Keratinocyte (primary cell): ENCODE measurements around the gene SYT8. TPM values are rescaled to one million over a fixed set of nuclear protein-coding genes. Genes with fewer than 3 reads are reported as not detected.

Source experiments
- DNase-seq: peaks from one replicate; pipeline ENCODE4 v3.0.0-alpha.2; 2011; ENCODE audit warnings: low read depth, missing footprints, low spot score
- FAIRE-seq: peaks from 2 replicates; lab custom pipeline; 2011; peaks lifted over from hg19 to GRCh38; lab: Jason Lieb, UNC
- H2AFZ ChIP-seq: 2 replicates; pipeline ENCODE4 v1.6.0; 2012; ENCODE audit warnings: low read length, control low read depth, inconsistent platforms; ENCODE audit not compliant: control insufficient read depth
- H3K27ac ChIP-seq: 2 replicates; pipeline ENCODE4 v1.5.1; 2011; ENCODE audit warnings: low read length; ENCODE audit not compliant: control insufficient read depth, insufficient read depth
- H3K27me3 ChIP-seq: 3 replicates; pipeline ENCODE4 v1.6.0; 2011; ENCODE audit warnings: low read length; ENCODE audit not compliant: control insufficient read depth, insufficient read depth; ENCODE audit errors: extremely low read depth
- H3K36me3 ChIP-seq, 2 experiments: 2 replicates in 1 of 2; 3 replicates in 1 of 2; pipeline ENCODE4 v1.5.1; 2011; ENCODE audit warnings: low read length in 2 of 2, mild to moderate bottlenecking in 1 of 2; ENCODE audit not compliant: control insufficient read depth in 2 of 2, insufficient read depth in 2 of 2; ENCODE audit errors: extremely low read depth in 1 of 2
- H3K4me1 ChIP-seq: 3 replicates; pipeline ENCODE4 v1.5.1; 2011; ENCODE audit warnings: low read length; ENCODE audit not compliant: control insufficient read depth, insufficient read depth; ENCODE audit errors: extremely low read depth
- H3K4me2 ChIP-seq: 3 replicates; pipeline ENCODE4 v1.6.0; 2011; ENCODE audit warnings: low read depth, low read length; ENCODE audit not compliant: control insufficient read depth, insufficient read depth; ENCODE audit errors: extremely low read depth
- H3K4me3 ChIP-seq, 3 experiments: fragments of 200-600 bp in 1 of 3; sonication (generic) in 1 of 3; 2 replicates in 2 of 3; 3 replicates in 1 of 3; pipeline ENCODE4 v1.5.1; 2011 to 2016; ENCODE audit warnings: low read length in 3 of 3, mild to moderate bottlenecking in 3 of 3, control low read depth in 2 of 3, inconsistent platforms in 1 of 3, low read depth in 1 of 3, mixed read lengths in 1 of 3, mixed run types in 1 of 3, moderate library complexity in 1 of 3; ENCODE audit not compliant: control insufficient read depth in 2 of 3, insufficient read depth in 2 of 3; ENCODE audit errors: extremely low read depth in 1 of 3
- H3K79me2 ChIP-seq: 2 replicates; pipeline ENCODE4 v1.6.0; 2012; ENCODE audit warnings: low read length; ENCODE audit not compliant: control insufficient read depth, insufficient read depth
- H3K9ac ChIP-seq: 3 replicates; pipeline ENCODE4 v1.6.0; 2011; ENCODE audit warnings: low read length; ENCODE audit not compliant: control insufficient read depth, insufficient read depth; ENCODE audit errors: extremely low read depth
- H3K9me1 ChIP-seq: 3 replicates; pipeline ENCODE4 v1.6.0; 2011; ENCODE audit warnings: low read length; ENCODE audit not compliant: control insufficient read depth, insufficient read depth; ENCODE audit errors: extremely low read depth
- H3K9me3 ChIP-seq: 2 replicates; pipeline ENCODE4 v1.5.1; 2012; ENCODE audit warnings: low read depth, low read length; ENCODE audit not compliant: control insufficient read depth
- H4K20me1 ChIP-seq: 3 replicates; pipeline ENCODE4 v1.6.0; 2011; ENCODE audit warnings: low read length; ENCODE audit not compliant: control insufficient read depth, insufficient read depth; ENCODE audit errors: extremely low read depth
- CTCF ChIP-seq, 3 experiments: IDR thresholded peaks in 1 of 3; conservative IDR thresholded peaks in 1 of 3; optimal IDR thresholded peaks in 1 of 3; 2 replicates in 2 of 3; 3 replicates in 1 of 3; pipeline versions ENCODE3 to v1.5.1; 2011; ENCODE audit warnings: low read length in 3 of 3, mild to moderate bottlenecking in 3 of 3, moderate library complexity in 2 of 3, control low read depth in 1 of 3, inconsistent platforms in 1 of 3; ENCODE audit not compliant: insufficient read depth in 2 of 3; ENCODE audit errors: extremely low read depth in 1 of 3
- EZH2 ChIP-seq: IDR thresholded peaks from one replicate; pipeline ENCODE4 v1.6.1; 2012; ENCODE audit warnings: inconsistent platforms, mild to moderate bottlenecking, low read length, moderate library complexity
- dilution Hi-C: fragments of 300-500 bp; cut with MboI; formaldehyde crosslinking; loops from one replicate; pipeline ENCODE4 v1.7.0; 2020; ENCODE audit warnings: low sequenced_read_pairs; ENCODE audit not compliant: extremely low pct_ligation_motif_present
- polyA plus RNA-seq, 5 experiments: library from polyadenylated mRNA; depleted of rRNA in 3 of 5; stranded (reverse) in 3 of 5; stranded (forward) in 1 of 5; unstranded in 1 of 5; fragments of >200 nt; gene quantifications; 1 replicate in 1 of 5; 2 replicates in 3 of 5; 3 replicates in 1 of 5; pipeline versions ENCODE4 v1.2.1 to v1.2.3, GENCODE V29; 2011 to 2012; ENCODE audit warnings: missing spikeins in 2 of 5, low read depth in 1 of 5, low replicate concordance in 1 of 5

SYT8 gene
- polyA plus RNA-seq, 1 donor (not counting 4 experiments of a cell fraction or from before 2014, with no cell fraction given), result 19.3 TPM

GRCh38 chr11:1815751-1816150 is 19.0 kb upstream of the SYT8 start:
- Histone ChIP-seq H3K9me1 (no peaks in the 10 kb centered on the region), H3K4me1 (peaks cover 10% of the 10 kb centered on the region), H3K9me3 (peaks cover 7% of the 10 kb centered on the region), H3K79me2 (no peaks in the 10 kb centered on the region), H4K20me1 (no peaks in the 10 kb centered on the region), H3K36me3 (no peaks in the 10 kb centered on the region), H3K9ac (no peak overlapping the region), H3K4me3 (no peak overlapping the region), H3K4me2 (no peak overlapping the region), H2AFZ (no peak overlapping the region), H3K27me3 (no peaks in the 10 kb centered on the region), H3K27ac (no peak overlapping the region)
- TF ChIP-seq CTCF (optimal IDR thresholded peaks at IDR 0.05 in 1 of 3, IDR thresholded peaks at IDR 0.05 in 1 of 3, conservative IDR thresholded peaks at IDR 0.05 in 1 of 3; ENCODE audit: extremely low read depth in 1 of 3, insufficient read depth in 2 of 3, low read length in 3 of 3) (no peak), EZH2 (no peak)
- dilution Hi-C loops, result no loop called here
- DNase-seq (no peak), FAIRE-seq (no peak)

GRCh38 chr11:1817000-1817399 is 17.8 kb upstream of the SYT8 start:
- Histone ChIP-seq H3K79me2 (no peaks in the 10 kb centered on the region), H3K27me3 (no peaks in the 10 kb centered on the region), H3K4me2 (no peak overlapping the region), H3K36me3 (no peaks in the 10 kb centered on the region), H3K9me1 (no peaks in the 10 kb centered on the region), H3K4me1 (peaks cover 18% of the 10 kb centered on the region), H3K27ac (no peak overlapping the region), H4K20me1 (no peaks in the 10 kb centered on the region), H3K9ac (no peak overlapping the region), H3K9me3 (peaks cover 7% of the 10 kb centered on the region), H3K4me3 (no peak overlapping the region), H2AFZ (no peak overlapping the region)
- no peak for FAIRE-seq
- dilution Hi-C loops, result no loop called here
- DNase-seq, result no peak
- TF ChIP-seq EZH2, result no peak

GRCh38 chr11:1817511-1817910 is 17.3 kb upstream of the SYT8 start:
- H3K9ac ChIP-seq, result no peak overlapping the region
- no peaks in the 10 kb centered on the region for H3K79me2 ChIP-seq
- H3K4me3 ChIP-seq, result no peak overlapping the region
- H3K9me3 ChIP-seq, result peaks cover 7% of the 10 kb centered on the region
- DNase-seq (no peak), FAIRE-seq (no peak)
- no peak overlapping the region for H3K4me2 ChIP-seq
- H3K36me3 ChIP-seq, result no peaks in the 10 kb centered on the region
- dilution Hi-C loops, result no loop called here
- H4K20me1 ChIP-seq, result no peaks in the 10 kb centered on the region
- peaks cover 18% of the 10 kb centered on the region for H3K4me1 ChIP-seq
- TF ChIP-seq EZH2 (no peak), CTCF (optimal IDR thresholded peaks at IDR 0.05 in 1 of 3, IDR thresholded peaks at IDR 0.05 in 1 of 3, conservative IDR thresholded peaks at IDR 0.05 in 1 of 3; ENCODE audit: extremely low read depth in 1 of 3, insufficient read depth in 2 of 3, low read length in 3 of 3) (no peak)
- H2AFZ ChIP-seq, result no peak overlapping the region
- no peaks in the 10 kb centered on the region for H3K9me1 ChIP-seq
- H3K27ac ChIP-seq, result no peak overlapping the region
- no peaks in the 10 kb centered on the region for H3K27me3 ChIP-seq
